ENCODE data around the gene PNP.

Gene PNP

GRCh38 chr14:20508367-20508766 lies 39.2 kb downstream of the PNP start:
- H3K9me3 ChIP-seq (ENCODE audit: low read length): no peaks in the 10 kb centered on the region
- H3K27ac ChIP-seq (ENCODE audit: low read depth, low read length, poor library complexity, severe bottlenecking): no peak overlapping the region
- no peak overlapping the region for H3K9ac ChIP-seq (ENCODE audit: low read length)
- no peaks in the 10 kb centered on the region for H3K79me2 ChIP-seq (ENCODE audit: insufficient read depth, low read length)
- H3F3A ChIP-seq (ENCODE audit: insufficient read depth, low read length): no peaks in the 10 kb centered on the region
- no peaks in the 10 kb centered on the region for H3K36me3 ChIP-seq (ENCODE audit: insufficient read depth, low read length)
- no peaks in the 10 kb centered on the region for H4K20me1 ChIP-seq (ENCODE audit: insufficient read depth, low read length)
- TF ChIP-seq EZH2 (IDR thresholded peaks at IDR 0.05; ENCODE audit: borderline replicate concordance, low read length): no peak
- TF ChIP-seq CTCF (IDR thresholded peaks at IDR 0.05; ENCODE audit: low read length): no peak
- no peak overlapping the region for H2AFZ ChIP-seq (ENCODE audit: low read length)
- H3K4me1 ChIP-seq (ENCODE audit: insufficient read depth, low read length, severe bottlenecking): no peaks in the 10 kb centered on the region
- H3K4me3 ChIP-seq (ENCODE audit: low read depth, low read length, poor library complexity, severe bottlenecking): no peak overlapping the region
- no peak overlapping the region for H3K4me2 ChIP-seq (ENCODE audit: low read length)
- H3K27me3 ChIP-seq (ENCODE audit: insufficient read depth, low read length): no peaks in the 10 kb centered on the region
- no peaks in the 10 kb centered on the region for H3K9me2 ChIP-seq (ENCODE audit: low read depth, low read length)

GRCh38 chr14:20512177-20512905 lies 43.1 kb downstream of the PNP start:
- Histone ChIP-seq H3F3A (ENCODE audit: insufficient read depth, low read length) (no peaks in the 10 kb centered on the region), H3K4me1 (ENCODE audit: insufficient read depth, low read length, severe bottlenecking) (no peaks in the 10 kb centered on the region), H3K9me3 (ENCODE audit: low read length) (no peaks in the 10 kb centered on the region), H3K36me3 (ENCODE audit: insufficient read depth, low read length) (no peaks in the 10 kb centered on the region), H4K20me1 (ENCODE audit: insufficient read depth, low read length) (no peaks in the 10 kb centered on the region), H2AFZ (ENCODE audit: low read length) (no peak overlapping the region), H3K27ac (ENCODE audit: low read depth, low read length, poor library complexity, severe bottlenecking) (no peak overlapping the region), H3K9me2 (ENCODE audit: low read depth, low read length) (no peaks in the 10 kb centered on the region), H3K4me3 (ENCODE audit: low read depth, low read length, poor library complexity, severe bottlenecking) (no peak overlapping the region), H3K27me3 (ENCODE audit: insufficient read depth, low read length) (no peaks in the 10 kb centered on the region), H3K9ac (ENCODE audit: low read length) (no peak overlapping the region), H3K4me2 (ENCODE audit: low read length) (no peak overlapping the region), H3K79me2 (ENCODE audit: insufficient read depth, low read length) (no peaks in the 10 kb centered on the region)
- TF ChIP-seq CTCF (IDR thresholded peaks at IDR 0.05; ENCODE audit: low read length) (no peak), EZH2 (IDR thresholded peaks at IDR 0.05; ENCODE audit: borderline replicate concordance, low read length) (no peak)

- Histone ChIP-seq H4K20me1 (ENCODE audit: insufficient read depth, low read length) (no peaks in the 10 kb centered on the region), H3K4me2 (ENCODE audit: low read length) (no peak overlapping the region), H3K9me2 (ENCODE audit: low read depth, low read length) (no peaks in the 10 kb centered on the region), H3K9me3 (ENCODE audit: low read length) (no peaks in the 10 kb centered on the region), H3K4me3 (ENCODE audit: low read depth, low read length, poor library complexity, severe bottlenecking) (no peak overlapping the region), H3K27me3 (ENCODE audit: insufficient read depth, low read length) (no peaks in the 10 kb centered on the region), H3K79me2 (ENCODE audit: insufficient read depth, low read length) (no peaks in the 10 kb centered on the region), H3K9ac (ENCODE audit: low read length) (no peak overlapping the region), H2AFZ (ENCODE audit: low read length) (no peak overlapping the region), H3K27ac (ENCODE audit: low read depth, low read length, poor library complexity, severe bottlenecking) (no peak overlapping the region), H3K36me3 (ENCODE audit: insufficient read depth, low read length) (no peaks in the 10 kb centered on the region), H3K4me1 (ENCODE audit: insufficient read depth, low read length, severe bottlenecking) (no peaks in the 10 kb centered on the region), H3F3A (ENCODE audit: insufficient read depth, low read length) (no peaks in the 10 kb centered on the region)
- TF ChIP-seq EZH2 (IDR thresholded peaks at IDR 0.05; ENCODE audit: borderline replicate concordance, low read length) (no peak), CTCF (IDR thresholded peaks at IDR 0.05; ENCODE audit: low read length) (no peak)
Observed at GRCh38 chr14:20515846-20516245, 46.6 kb downstream of the PNP start.

All from OCI-LY1 (cell line).